CD4-positive, alpha-beta T cell treated with Interleukin-1 beta for 1 hour (primary cell): ENCODE data around the gene ERF.
"Not testable (repeated sequence)": the region's sequence is repeated elsewhere in the genome, so short reads cannot be mapped to it uniquely, and the experiment has no call there.

Experiments used
- DNase-seq, 2 donors: peaks; one replicate each; pipeline ENCODE4 v3.0.0-alpha.2; 2020 to 2022

The ERF gene

DNA sequence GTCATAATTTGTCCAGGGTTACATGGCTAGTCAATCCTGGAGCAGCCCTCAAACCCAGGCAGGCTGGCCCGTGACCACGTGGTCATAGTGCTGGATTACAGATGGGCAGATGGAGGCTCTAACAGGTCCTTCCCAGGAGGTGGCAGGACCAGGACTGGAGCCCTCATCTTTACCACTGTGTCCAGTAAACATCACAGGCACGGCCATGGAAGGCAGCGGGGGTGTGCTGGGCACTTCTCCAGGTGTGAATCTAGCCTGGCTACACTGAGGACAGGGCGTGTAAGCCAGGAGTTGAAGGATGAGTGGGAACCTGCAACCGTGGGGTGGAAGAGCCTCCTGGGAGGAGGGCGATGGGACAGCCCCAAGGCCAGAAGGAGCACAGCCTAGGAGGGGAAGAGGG is 20.2 kb upstream of the ERF start:
- no peak for DNase-seq

DNA sequence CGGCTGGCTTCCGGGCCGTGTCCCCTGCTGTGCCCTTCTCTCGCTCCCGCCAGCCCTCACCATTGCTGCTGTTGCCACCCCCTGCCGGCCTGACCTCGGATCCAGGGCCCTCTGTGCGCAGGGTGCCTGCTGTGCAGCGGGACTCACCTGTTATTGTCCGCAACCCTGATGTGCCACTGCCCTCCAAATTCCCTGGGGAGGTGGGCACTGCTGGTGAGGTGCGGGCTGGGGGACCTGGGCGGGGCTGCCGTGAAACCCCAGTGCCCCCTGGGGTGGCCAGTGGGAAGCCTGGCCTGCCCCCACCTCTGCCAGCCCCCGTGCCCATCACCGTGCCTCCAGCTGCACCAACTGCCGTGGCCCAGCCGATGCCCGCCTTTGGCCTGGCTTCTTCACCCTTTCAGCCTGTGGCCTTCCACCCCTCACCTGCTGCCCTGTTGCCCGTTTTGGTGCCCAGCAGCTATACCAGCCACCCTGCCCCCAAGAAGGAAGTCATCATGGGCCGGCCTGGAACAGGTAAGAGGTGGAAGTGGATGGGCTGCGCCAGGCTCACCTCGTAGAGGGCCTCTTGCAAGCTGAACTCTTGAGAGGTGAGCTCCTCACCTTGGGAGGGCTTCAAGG is 19.2 kb upstream of the ERF start:
- DNase-seq, result no peak

DNA sequence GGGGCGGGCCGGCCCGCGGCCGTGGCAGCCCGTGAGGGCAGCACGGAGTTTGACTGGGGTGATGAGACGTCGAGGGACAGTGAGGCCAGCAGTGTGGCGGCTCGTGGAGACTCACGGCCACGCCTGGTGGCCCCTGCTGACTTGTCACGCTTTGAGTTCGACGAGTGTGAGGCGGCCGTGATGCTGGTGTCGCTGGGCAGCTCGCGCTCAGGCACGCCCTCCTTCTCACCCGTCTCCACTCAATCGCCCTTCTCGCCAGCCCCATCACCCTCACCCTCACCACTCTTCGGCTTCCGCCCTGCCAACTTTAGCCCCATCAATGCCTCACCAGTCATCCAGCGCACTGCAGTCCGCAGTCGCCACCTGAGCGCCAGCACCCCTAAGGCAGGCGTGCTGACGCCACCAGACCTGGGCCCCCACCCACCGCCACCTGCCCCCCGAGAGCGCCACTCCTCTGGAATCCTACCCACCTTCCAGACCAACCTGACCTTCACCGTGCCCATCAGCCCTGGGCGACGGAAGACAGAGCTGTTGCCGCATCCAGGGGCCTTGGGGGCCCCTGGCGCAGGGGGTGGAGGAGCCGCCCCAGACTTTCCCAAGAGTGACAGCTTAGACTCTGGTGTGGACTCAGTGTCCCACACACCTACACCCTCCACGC is 18.6 kb upstream of the ERF start:
- no peak for DNase-seq

DNA sequence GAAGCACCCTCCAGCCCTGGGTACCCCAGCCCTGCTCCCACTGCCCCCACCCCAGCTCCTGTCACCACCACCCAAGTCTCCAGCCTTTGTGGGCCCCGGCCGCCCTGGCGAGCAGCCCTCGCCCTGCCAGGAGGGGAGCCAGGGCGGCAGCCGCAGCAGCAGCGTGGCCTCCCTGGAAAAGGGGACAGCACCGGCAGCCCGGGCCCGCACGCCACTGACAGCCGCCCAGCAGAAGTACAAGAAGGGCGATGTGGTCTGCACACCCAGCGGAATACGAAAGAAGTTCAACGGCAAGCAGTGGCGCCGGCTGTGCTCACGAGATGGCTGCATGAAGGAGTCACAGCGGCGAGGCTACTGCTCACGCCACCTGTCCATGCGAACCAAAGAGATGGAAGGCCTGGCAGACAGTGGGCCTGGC is 18.1 kb upstream of the ERF start:
- no peak for DNase-seq

DNA sequence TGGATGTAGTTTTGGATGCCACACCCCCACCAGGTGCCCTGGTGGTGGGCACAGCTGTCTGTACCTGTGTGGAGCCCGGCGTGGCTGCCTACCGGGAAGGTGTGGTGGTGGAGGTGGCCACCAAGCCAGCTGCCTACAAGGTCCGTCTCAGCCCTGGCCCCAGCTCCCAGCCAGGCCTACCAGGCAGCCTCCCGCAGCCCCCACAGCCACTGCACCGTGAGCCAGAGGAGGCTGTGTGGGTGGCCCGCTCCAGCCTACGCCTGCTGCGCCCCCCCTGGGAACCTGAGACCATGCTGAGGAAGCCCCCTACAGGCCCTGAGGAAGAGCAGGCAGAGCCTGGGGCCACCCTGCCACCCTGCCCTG is 17.6 kb upstream of the ERF start:
- DNase-seq, result no peak

DNA sequence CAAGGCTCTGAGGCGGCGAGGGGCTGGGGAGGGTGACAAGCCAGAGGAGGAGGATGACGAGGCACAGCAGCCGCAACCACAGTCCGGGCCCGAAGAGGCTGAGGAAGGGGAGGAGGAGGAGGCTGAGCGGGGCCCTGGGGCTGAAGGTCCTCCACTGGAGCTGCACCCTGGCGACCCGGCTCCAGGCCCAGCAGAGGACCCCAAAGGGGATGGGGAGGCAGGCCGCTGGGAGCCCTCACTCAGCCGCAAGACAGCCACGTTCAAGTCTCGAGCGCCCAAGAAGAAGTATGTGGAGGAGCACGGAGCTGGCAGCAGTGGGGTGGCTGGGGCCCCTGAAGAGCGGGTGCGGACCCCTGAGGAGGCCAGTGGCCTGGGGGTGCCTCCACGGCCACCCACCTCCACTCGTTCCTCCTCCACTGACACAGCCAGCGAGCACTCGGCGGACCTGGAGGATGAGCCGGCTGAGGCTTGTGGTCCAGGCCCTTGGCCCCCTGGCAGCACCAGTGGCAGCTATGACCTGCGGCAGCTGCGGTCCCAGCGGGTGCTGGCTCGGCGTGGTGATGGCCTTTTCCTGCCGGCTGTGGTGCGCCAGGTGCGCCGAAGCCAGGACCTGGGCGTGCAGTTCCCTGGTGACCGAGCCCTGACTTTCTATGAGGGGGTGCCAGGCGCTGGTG is 17.1 kb upstream of the ERF start:
- no peak for DNase-seq

DNA sequence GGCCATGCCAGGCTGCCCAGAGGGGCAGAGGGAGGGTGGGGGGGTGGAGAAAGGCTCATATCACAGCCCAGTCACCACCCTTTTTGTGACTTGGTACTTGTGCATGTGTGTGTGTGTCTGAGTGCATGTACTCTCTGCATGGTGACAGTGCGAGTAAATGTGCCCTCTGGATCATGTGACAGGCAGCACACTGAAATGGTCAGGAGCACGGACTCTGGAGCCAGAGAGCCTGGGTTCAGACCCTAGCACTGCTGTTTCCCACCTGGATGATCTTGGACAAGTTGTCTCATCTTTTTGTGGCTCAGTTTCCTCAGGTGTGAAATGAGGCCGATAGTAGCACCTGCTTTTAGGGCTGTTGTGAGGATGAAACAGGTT is 16.1 kb upstream of the ERF start:
- DNase-seq, result no peak

DNA sequence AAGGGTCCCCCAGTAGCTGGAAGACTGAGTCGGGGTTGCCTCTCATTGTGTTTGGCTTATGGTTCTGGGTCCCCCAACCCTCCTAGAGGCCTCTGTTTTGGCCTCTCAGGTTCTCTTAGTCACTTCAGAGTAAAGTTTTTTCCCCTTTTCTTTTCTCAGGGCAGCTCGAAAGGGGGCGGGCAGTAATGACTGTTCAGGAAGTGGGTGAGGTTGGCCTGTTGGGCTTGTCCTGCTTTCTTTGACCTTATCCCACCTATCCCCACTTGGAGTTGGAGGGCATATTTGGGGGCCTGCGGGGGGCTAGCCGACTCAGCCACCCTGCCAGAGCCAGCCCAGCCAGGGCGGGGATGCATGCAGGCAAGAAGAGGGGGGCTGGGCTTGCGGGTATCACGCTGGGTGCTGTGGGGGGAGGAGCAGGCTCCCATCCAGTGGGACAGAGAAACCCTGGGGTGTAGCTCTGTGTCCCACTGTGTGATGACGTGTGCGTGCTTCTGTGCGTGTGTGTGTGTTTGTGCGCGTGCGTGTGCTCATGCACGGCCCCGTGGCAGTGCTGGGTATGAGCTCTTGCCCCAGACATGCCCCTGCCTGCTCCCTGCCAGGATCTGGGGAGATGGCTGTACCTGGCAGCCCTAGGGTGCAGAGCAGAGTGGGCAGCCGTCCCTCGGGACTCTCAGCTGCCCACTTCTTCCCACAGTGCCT is 15.6 kb upstream of the ERF start:
- peak; percentile 85 to 86 for DNase-seq

DNA sequence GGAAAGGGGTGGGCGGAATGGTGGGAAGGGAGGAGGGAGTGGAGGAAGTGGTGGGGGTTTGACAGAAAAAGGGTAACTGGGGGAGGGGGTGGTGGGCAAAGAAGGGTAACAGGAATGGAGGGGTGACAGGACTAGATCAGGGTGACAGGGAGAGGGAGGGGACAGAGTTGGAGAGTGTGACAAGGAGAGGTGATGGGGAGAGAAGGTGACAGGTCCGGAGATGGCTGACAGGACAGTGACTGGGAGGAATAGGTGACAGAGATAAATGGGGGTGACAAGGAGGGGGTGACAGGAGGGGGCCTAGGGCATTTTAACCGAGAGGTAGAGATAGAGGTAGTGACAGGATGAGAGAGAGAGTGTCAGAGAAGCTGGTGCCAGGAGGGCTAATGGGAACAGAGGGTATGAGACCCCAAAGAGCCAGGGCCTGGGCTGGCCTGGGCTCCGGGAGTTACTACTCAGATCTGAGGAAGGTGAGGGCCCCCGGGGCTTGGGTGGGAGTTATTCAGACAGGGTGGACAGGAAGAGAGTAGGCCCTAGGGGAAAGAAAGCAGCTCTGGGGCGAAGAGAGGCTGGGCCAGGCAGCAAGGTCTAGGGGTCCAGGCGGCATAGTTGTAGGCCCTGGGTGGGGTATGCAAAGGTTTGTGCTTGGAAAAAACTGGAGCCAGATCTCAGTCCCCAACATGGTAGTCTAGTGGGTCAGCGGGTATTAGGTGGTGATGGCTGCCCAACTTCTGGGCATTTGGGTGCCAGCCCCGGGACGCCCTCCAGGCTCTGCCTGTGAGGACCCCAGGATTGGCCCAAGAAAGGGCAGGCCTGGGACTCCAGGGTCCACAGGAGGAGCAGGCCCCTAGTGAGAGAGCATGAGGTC is 14.8 kb upstream of the ERF start:
- DNase-seq, result peak in 1 of 2 donors; percentile 56

DNA sequence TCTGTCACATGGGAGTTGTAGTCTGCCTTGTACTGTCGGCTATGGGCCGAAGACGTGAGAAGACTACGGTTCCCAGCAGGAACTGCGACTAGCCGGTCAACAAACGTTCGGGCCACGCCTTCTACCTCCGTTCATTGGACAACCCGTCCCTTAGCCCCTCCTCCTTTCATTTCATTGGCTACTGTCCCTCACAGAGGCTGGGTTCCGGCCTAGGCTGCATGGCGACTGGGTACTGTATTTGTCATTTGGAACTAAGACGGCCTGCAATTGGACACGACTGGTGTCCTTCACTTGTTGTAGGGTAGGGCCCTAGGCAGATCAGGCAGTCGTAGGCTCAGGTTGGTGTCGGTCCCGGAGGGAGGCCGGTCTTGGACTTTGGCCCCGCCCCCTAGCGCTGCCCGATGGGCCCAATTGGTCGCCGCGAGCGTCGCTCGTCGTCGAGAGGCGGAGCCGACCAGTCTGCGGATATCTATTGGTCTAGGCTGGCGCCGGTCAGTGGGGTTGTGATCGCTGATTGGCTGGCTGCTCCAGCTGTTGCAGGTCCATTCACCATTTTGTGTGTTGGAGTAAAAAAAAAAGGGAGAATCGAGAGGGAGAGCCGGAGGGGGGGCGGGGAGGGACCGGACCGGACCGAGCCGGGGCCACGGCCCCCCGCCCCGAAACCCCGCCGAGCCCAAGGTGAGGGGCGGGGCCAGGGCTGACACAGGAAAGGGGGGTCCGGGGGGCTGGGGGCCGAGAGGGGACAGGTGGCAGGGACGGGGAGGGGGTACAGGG is 14.0 kb upstream of the ERF start, which contains the start of gene CIC:
Gene CIC (plus strand): TSS at position 549 of the 774 bp plus-strand sequence. CDS start 2,532 bp downstream, outside the sequence.
- DNase-seq, result peak; percentile 100

DNA sequence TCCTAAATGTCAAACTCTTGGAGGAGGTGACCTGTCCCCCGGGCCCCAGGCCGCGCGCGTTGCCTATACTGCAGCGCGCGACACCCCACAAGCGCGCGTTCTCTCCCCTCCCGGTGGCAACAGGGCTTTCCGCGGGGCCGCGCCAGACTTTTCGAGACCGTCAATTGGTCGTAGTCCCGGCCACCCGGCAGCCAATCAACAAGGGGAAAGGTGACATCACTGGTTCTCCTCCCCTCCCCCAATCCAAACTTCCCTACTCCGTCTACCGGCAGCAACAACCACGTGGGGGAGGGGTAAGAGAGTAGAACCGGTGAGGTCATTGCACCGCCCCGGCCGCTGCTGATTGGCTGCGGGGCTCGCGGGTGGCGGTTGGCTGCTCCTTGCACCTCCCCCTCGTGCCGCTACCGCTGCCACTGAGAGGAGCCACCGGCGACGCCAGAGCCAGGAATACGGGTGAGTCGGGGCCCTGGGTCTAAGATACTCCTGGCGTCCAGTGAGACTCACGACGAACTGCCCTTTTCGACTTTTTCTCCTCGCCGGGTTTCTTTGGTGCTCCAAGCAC is 13.3 kb upstream of the ERF start:
- peak; percentile 100 for DNase-seq

DNA sequence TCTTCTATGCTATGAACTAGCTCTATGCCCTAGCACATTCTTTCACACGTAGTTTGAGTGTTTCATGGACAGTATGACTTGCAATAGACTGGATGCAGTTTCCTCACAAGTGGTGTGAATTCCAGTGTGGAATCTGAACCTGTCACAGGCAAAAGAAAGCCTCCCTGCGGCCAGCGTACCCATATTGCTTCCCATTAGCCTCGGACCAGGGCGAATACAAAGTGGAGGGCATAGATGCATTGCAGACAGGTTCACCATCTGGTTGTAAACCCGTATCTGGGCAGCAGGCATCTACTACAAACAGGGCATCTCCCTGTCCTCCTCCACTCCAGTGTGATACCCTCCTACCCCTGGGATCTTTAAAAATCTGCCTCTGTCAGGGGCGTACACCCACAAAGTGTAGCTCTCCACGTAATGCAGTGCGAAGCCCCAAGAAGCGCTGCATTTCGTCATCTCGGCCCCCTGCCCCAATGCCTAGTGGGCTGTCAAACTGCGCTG is 12.8 kb upstream of the ERF start:
- DNase-seq, result no peak

DNA sequence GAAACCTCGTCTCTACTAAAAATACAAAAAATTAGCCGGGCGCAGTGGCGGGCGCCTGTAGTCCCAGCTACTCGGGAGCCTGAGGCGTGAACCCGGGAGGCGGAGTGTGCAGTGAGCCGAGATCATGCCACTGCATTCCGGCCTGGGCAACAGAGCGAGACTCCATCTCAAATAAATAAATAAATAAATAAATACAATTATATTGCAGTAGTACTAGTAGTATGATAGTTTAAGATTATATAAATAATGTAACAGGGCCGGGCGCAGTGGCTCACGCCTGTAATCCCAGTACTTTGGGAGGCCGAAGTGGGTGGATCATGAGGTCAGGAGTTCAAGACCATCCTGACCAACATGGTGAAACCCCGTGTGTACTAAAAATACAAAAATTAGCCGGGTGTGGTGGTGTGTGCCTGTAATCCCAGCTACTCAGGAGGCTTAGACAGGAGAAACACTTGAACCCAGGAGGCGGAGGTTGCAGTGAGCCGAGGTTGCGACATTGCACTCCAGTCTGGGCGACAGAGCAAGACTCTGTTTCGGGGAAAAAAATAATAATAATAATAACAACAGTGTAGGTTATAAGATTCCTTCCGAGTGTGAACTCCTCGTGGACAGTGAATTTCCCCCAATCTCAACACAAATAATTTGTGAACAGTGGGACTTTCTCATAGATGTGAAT is 12.1 kb upstream of the ERF start:
- not testable (repeated sequence) for DNase-seq

DNA sequence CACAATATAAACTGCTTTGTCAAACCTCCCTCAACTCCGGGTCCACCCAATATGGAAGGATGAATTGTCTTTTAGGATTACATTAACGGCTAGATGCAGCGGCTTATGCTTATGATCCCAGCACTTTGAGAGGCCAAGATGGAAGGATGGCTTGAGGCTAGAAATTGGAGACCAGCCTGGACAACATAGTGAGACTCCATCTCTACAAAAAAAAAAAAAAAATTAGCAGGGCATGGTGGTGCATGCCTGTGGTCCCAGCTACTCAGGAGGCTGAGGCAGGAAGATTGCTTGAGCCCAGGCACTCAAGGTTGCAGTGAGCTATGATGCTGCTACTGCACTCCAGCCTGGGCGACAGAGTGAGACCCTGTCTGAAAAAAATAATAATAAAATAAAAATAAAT is 11.2 kb upstream of the ERF start:
- not testable (repeated sequence) for DNase-seq

DNA sequence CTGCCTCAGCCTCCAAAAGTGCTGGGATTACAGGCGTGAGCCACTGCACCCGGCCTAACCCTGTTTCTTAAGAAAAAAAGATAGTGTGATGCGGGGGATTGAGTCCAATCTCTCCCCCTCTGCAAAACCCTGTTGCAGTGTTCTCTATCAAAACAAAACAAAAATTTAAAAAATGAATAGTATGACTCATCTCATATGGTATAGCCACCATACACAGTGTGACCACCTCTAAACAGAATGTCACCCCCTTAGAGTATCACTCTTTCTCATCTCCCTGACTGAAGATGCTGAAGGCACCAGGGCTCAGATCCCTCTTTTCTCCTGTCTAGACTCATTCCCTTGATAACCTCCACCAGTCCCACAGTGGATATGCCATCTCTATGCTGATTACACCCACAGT is 6.8 kb upstream of the ERF start:
- DNase-seq, result no peak

DNA sequence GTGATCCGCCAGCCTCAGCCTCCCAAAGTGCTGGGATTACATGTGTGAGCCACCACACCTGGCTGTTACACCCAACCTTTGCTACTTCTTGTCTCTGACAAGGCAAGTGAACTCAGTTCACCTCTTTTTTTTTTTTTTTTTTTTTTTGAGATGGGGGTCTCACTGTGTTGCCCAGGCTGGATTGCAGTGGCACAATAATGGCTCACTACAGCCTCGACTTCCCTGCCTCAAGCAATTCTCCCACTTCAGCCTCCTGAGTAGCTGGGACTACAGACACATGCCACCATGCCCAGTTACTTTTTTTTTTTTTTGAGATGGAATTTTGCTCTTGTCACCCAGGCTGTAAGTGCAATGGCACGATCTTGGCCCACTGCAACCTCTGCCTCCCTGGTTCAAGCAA is 2.9 kb upstream of the ERF start:
- DNase-seq, result not testable (repeated sequence)

DNA sequence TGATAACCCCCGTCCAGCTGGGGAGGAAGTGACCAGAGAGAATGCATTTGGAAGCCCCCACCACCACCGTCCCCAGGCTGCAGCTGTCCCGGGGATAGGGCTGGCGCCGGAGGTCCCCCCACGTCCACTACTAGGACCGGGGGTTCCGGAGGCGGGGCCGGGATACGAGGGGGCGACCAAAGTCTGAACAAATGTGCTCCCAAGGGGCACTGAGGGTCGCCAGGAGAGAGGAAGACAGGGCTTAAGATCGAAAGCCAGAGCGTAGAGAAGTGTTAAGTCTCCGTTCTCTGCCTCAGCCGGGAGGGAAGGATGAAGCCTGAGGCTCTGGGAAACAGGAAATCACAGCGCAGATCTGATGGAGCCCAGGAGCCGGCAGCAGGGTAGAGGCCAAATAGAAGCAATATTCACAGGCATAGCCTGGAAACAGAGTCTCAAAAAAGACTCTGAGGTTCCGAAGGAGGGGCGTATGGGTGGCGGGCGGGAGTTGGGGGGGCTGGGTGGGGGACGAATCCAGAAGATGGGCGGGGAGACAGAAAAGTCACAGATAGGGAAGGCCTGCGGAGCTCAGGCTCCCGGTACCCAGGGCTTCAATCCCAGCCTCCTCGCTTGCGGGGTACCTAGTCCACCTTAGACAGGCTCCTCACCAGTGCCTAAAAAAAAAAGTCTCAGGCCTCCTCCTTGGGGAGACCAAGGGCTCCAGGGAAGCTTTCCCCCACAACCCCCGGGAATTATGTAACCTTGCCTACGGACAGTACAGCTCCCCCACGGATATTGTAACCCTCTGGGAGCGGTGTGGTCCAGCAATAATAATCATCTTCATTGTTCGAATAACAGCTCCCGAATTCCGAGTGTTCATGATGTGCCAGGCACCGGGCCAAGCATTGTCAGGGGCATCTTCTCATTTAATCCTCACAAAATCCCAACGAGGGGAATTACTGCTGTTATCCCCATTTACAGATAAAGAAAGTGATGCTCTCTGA is 1.1 kb upstream of the ERF start:
- no peak for DNase-seq

DNA sequence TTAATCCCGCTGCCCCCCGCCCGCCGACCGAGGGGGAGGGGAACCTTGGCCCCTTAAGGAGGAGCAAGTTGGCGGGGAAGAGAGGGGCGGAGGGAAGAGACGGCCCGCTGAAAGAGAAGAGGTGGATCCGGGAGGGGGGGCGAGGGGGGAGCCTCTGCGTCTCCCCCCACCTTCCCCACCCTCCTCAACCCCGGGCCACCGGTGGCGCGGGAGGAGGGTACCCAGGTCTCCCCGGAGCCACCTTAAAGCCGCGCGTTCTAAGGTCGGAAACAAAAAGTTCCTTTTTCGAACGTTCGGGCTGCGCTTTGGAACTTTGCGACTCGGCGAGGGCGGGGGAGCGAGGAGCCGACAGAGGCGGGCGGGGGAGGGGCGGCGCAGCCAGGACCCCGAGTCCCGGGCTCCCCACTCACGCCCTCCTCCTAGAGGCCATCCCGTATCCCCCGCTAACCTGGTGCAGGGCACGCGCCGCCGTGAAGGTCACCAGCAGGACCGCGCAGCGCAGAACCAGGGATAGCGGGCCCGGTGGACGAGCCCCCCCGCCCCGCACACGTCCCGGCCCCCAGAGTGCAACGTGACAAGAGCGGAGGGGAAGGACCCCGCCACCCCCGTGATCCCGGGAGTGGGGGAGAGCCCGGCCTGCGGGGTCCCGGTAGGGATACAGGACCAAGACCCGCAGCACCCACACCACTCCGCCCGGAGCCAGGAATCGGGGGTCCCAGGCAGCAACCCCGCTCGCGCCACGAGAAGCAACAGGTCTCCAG is 659 bp downstream of the ERF start:
- peak; percentile 78 to 79 for DNase-seq
